Breast epithelium (tissue), 4 donors: ENCODE data around the gene UBALD1. TPM values are rescaled to one million over a fixed set of nuclear protein-coding genes. Genes with fewer than 3 reads are reported as not detected.

Source experiments
- DNase-seq, 2 donors: peaks; one replicate each; pipeline ENCODE4 v3.0.0-alpha.2; 2019; ENCODE audit warnings: low spot score in 2 of 2
- H3K27ac ChIP-seq, 2 donors: fragments of 200-600 bp; sonication (generic) in 1 of 2; one replicate each; pipeline ENCODE4 v1.5.1; 2016 to 2019; ENCODE audit warnings: mild to moderate bottlenecking in 1 of 2
- H3K27me3 ChIP-seq, 2 donors: fragments of 200-600 bp; sonication (generic) in 1 of 2; one replicate each; pipeline versions ENCODE4 v1.5.1 to v1.6.0; 2017 to 2019; ENCODE audit warnings: control low read depth in 1 of 2, mild to moderate bottlenecking in 1 of 2
- H3K36me3 ChIP-seq: fragments of 200-600 bp; one replicate; pipeline ENCODE4 v1.5.1; 2019
- H3K4me1 ChIP-seq, 2 donors: fragments of 200-600 bp; sonication (generic); one replicate each; pipeline ENCODE4 v1.5.1; 2016 to 2019; ENCODE audit warnings: control low read depth in 1 of 2
- H3K4me3 ChIP-seq, 3 donors: fragments of 200-600 bp; sonication (generic); 1 replicate in 2 of 3; 2 replicates in 1 of 3; pipeline ENCODE4 v1.5.1; 2016 to 2019; ENCODE audit warnings: mild to moderate bottlenecking in 3 of 3, moderate library complexity in 2 of 3
- H3K9me3 ChIP-seq, 2 donors: fragments of 200-600 bp; sonication (generic) in 1 of 2; one replicate each; pipeline ENCODE4 v1.5.1; 2016 to 2019; ENCODE audit warnings: control low read depth in 1 of 2
- POLR2A ChIP-seq: fragments of 450-650 bp; IDR thresholded peaks from one replicate; pipeline ENCODE4 v1.6.1; 2016; ENCODE audit warnings: antibody characterized with exemption, mild to moderate bottlenecking, moderate library complexity
- POLR2AphosphoS5 ChIP-seq, 3 donors: sonication (generic); formaldehyde crosslinking; IDR thresholded peaks; one replicate each; pipeline ENCODE4 v1.6.1; 2017; ENCODE audit warnings: antibody characterized with exemption in 3 of 3
- intact Hi-C: fragments of 100-400 bp; cut with DNase I; formaldehyde crosslinking; loops from one replicate; pipeline ENCODE4 v1.15.1; 2023; ENCODE audit warnings: low total_unique reads
- total RNA-seq, 3 donors: library from RNA; depleted of rRNA; stranded (reverse); fragments of >200 nt; gene quantifications; one replicate each; pipeline ENCODE4 v1.1.0, GENCODE V29; 2016
- TF ChIP-seq, protein P1 (sequence below), 3 donors: fragments of 450-650 bp; IDR thresholded peaks; one replicate each; pipeline ENCODE4 v1.5.1; 2016 to 2017; ENCODE audit warnings: antibody characterized with exemption in 3 of 3, mild to moderate bottlenecking in 3 of 3, moderate library complexity in 3 of 3

UBALD1 gene
- total RNA-seq, 3 donors from 2014 or later, result 5.8 to 11.3 (median 7.2) TPM

DNA sequence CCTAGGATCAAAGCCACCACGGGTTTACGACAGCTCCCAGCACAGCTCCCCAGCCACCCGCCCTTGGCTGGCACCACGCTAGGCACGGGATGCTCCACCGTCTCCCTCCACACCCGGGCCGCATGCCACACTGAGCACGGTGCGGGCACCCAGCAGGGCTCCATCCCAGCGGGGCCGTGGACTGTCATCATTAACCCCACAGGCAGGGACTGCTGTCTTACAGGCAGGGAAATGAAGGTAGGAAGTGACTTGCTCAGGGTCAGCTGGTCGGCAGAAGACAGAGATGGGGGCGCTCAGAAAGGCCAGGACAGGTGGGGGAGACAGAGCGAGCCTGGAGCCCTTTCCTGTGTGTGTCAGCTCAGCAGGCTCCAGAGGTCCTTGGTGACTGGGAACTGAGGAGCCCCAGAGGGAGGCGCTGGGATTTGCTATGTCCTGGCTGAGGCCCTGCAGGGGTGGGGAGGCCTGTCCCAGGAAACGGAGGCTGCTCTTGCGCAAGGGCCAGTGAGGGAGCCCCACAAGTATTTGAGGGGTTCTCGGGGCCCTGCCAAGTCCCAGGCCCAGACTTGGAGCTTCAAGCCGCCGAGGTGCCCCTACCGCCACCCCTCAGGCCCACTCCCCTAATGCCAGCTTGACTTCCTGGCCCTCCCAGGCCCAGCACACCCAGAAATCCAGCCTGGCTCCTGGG, 3.2 kb downstream of the UBALD1 start:
- intact Hi-C loops, result no loop called here
- DNase-seq, result no peak
- Histone ChIP-seq H3K4me3 (no peak overlapping the region), H3K27me3 (no peaks in the 10 kb centered on the region), H3K27ac (peak overlapping the region in 1 of 2 donors; percentile 25), H3K9me3 (no peaks in the 10 kb centered on the region), H3K4me1 (peaks cover 16 to 23% of the 10 kb centered on the region in 2 donors), H3K36me3 (no peaks in the 10 kb centered on the region)
- no peak for TF ChIP-seq POLR2A

DNA sequence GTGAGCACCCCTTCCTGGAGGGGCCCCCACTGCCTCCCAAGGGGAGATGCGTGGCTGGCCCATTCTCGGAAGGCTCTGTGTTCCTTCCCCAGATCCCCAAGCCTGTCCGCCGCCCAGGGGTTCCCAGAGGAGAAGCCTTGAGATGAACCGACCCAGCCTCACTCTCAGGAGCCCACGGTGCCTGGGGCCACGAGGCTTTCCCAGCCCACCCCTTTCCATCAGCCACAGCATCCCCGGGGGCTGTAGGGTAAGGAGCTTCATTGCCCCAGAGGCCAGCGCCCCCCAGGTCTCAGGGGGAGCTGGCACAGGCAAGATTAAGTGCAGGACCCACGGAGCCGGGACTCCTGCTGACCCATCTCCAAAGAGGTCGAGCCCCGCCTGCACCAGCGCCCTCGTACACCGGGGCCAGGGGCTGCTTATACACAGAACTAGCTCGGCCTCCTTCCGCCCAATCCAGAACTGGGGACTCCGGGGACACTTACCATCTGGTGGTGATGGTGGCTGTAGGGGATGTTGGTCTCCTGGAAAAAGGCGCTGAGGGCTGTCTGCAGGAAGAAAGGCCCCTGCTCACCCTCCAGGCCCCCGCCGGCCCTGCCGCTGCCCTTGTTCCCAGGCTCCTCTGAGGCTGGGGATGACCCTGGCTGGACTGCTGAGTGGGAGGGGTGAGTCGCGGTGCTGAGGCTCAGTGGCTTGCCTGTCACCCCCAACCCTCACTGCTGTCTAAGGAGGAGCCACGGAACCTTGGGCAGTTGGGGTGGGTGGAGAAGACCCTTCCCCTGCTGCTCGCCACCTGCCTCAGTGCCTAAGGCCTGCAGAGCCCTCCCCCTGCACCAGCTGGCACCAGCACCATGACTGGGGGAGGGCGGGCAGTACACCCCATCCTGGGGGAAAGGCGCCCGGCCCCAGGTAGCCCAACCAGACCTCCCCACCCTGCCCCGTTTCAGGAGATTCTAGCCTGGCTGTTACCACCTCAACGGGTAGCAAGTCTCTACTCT, 4.4 kb downstream of the UBALD1 start:
- Histone ChIP-seq H3K36me3 (no peaks in the 10 kb centered on the region), H3K27me3 (no peaks in the 10 kb centered on the region), H3K9me3 (no peaks in the 10 kb centered on the region), H3K4me3 (no peak overlapping the region), H3K27ac (no peak overlapping the region), H3K4me1 (peaks cover 15 to 17% of the 10 kb centered on the region in 2 donors)
- intact Hi-C loops, result no loop called here
- no peak for TF ChIP-seq POLR2A
- no peak for TF ChIP-seq POLR2AphosphoS5 (IDR thresholded peaks at IDR 0.05)
- TF ChIP-seq, protein P1, sequence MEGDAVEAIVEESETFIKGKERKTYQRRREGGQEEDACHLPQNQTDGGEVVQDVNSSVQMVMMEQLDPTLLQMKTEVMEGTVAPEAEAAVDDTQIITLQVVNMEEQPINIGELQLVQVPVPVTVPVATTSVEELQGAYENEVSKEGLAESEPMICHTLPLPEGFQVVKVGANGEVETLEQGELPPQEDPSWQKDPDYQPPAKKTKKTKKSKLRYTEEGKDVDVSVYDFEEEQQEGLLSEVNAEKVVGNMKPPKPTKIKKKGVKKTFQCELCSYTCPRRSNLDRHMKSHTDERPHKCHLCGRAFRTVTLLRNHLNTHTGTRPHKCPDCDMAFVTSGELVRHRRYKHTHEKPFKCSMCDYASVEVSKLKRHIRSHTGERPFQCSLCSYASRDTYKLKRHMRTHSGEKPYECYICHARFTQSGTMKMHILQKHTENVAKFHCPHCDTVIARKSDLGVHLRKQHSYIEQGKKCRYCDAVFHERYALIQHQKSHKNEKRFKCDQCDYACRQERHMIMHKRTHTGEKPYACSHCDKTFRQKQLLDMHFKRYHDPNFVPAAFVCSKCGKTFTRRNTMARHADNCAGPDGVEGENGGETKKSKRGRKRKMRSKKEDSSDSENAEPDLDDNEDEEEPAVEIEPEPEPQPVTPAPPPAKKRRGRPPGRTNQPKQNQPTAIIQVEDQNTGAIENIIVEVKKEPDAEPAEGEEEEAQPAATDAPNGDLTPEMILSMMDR (IDR thresholded peaks at IDR 0.05), result no peak
- DNase-seq, result no peak

DNA sequence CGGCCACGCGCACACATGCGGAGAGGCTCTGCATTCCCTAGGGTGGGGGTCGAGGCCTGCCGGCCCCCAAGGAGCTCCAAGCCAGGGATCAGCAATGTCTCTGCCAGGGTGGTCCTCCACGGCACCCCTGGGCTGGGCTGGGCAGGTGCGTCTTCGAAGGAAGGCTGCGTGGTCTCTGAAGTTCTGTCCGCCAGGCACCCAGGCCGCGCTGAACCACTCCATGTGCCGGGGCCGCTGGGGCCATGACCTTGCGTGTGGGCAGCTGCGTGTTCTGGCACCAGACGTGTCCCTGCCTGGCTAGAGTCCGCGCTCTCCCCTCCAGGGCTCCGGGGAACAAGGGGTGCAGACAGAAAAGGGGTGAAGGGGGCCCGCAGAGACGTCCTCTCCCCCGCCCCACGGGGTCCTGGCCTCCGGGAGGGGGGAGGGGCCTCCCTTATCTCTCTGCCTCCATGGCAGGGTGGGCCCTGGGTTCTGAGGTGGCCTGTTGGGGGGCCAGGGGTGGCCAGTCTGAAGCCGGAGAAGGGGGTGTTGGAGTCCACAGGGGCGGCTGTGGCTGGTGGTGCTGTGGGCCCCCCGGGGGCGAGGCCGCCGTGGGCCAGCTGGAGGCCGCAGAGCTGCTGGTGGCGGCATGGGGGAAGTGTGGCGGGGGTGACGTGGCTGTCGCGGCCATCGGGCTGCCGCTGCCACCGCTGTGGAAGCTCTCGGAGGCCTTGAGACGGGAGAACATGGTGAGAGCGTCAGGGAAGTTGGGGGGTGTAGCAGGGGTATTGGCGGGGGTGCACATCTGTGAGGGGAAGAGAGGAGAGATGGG, 5.3 kb downstream of the UBALD1 start:
- TF ChIP-seq POLR2AphosphoS5 (IDR thresholded peaks at IDR 0.05), result no peak
- intact Hi-C loops, result no loop called here
- Histone ChIP-seq H3K27ac (no peak overlapping the region), H3K27me3 (no peaks in the 10 kb centered on the region), H3K9me3 (no peaks in the 10 kb centered on the region), H3K4me1 (peaks cover 10 to 14% of the 10 kb centered on the region in 2 donors), H3K36me3 (no peaks in the 10 kb centered on the region), H3K4me3 (no peak overlapping the region)
- no peak for DNase-seq

DNA sequence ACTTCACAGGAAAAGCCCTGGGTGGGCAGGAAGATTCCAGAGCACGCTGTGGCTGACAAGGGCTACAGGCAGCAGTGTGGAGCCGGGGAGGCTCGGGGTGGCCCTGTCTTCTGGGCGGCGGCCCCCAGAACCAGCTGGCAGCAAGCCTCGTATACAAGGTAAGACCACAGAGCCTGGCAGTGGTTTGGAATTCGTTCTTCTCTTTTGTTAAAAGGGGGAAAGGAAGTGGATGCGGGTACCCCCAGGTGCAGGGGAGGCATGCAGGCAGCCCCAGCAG, 6.0 kb downstream of the UBALD1 start:
- Histone ChIP-seq H3K36me3 (no peaks in the 10 kb centered on the region), H3K4me1 (peaks cover 10 to 14% of the 10 kb centered on the region in 2 donors), H3K27ac (no peak overlapping the region), H3K4me3 (no peak overlapping the region), H3K27me3 (no peaks in the 10 kb centered on the region), H3K9me3 (no peaks in the 10 kb centered on the region)
- intact Hi-C loops, result no loop called here
- DNase-seq, result no peak
- TF ChIP-seq, protein P1 (IDR thresholded peaks at IDR 0.05), result no peak
- TF ChIP-seq POLR2AphosphoS5 (IDR thresholded peaks at IDR 0.05), result no peak
- TF ChIP-seq POLR2A, result no peak

DNA sequence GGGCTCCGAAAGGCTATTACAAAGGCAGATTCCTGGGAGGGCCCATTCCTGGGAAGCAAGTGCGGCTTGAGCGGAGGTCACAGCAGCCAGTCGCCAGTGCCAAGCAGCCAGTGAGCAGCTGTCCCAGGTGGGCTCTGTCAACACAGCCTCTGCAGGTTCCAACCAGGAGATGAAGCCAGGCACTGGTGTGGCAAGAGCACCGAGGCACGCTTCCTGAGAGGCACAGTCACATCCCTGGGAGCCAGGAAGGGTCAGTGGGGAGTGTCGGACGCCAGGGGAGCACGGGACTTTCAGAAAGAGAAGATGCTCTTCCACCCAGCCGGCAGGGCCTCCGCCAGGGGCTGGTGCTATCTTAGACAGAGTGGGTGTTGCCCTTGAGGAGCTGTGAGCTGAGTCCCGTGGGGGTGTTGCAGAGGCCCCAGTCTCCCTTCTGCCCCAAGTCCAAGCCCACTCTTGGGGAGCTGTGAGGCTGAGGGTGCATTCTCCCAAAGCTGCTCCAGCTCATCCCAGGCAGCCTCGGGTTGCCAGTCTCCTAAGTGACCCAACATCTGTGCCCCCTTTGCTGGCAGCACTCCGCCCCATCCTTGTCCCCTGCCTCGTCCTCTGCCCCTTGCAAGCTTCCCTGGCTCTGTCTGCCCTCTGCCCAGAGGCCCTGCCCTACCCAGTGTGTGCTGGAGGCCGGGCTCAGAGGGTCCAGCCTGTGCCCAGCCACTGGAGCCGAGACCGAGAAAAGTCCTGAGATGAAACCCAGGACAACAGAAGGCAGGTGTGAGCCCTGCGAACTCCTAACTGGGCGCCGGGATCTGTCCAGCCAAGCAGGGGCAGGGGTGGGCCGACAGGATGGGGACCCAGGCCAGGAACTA, 6.6 kb downstream of the UBALD1 start:
- peaks cover 9% of the 10 kb centered on the region in 2 donors for H3K4me1 ChIP-seq
- no peak overlapping the region for H3K27ac ChIP-seq
- H3K27me3 ChIP-seq, result no peaks in the 10 kb centered on the region
- intact Hi-C loops, result no loop called here
- H3K9me3 ChIP-seq, result no peaks in the 10 kb centered on the region
- H3K4me3 ChIP-seq, result no peak overlapping the region
- TF ChIP-seq POLR2A (no peak), POLR2AphosphoS5 (IDR thresholded peaks at IDR 0.05) (no peak)
- TF ChIP-seq, protein P1 (IDR thresholded peaks at IDR 0.05), result no peak
- DNase-seq, result no peak
- no peaks in the 10 kb centered on the region for H3K36me3 ChIP-seq
